Amniotic epithelial cell (primary cell): ENCODE measurements around the gene TNK1.

Source experiments
- DNase-seq: peaks from one replicate; pipeline ENCODE4 v3.0.0-alpha.2; 2010; ENCODE audit warnings: low read depth

The TNK1 gene

DNA sequence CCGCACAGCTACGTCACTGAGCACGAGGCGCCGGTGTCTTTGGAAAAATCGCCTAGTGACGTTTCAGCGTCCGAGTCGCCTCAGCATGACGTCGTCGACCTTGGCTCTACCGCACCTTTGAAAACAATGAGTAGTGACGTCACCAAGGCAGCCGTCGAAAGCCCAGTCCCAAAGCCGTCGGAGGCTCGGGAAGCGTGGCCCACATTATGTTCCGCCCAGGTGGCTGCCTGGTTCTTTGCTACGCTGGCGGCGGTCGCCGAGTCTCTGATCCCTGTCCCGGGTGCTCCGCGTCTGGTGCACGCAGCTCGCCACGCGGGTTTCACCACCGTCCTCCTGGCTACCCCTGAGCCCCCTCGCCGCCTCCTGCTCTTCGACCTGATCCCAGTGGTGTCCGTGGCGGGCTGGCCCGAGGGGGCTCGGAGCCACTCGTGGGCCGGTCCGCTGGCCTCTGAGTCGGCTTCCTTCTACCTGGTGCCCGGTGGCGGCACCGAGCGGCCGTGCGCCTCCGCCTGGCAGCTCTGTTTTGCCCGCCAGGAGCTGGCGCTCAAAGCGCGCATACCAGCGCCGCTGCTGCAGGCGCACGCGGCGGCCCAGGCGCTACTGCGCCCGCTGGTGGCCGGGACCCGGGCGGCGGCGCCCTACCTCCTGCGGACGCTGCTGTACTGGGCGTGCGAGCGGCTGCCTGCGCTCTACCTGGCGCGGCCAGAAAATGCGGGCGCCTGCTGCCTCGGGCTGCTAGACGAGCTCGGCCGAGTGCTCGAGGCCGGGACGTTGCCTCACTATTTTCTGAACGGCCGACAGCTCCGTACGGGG, 55.9 kb downstream of the TNK1 start:
- DNase-seq: peak; percentile 70

DNA sequence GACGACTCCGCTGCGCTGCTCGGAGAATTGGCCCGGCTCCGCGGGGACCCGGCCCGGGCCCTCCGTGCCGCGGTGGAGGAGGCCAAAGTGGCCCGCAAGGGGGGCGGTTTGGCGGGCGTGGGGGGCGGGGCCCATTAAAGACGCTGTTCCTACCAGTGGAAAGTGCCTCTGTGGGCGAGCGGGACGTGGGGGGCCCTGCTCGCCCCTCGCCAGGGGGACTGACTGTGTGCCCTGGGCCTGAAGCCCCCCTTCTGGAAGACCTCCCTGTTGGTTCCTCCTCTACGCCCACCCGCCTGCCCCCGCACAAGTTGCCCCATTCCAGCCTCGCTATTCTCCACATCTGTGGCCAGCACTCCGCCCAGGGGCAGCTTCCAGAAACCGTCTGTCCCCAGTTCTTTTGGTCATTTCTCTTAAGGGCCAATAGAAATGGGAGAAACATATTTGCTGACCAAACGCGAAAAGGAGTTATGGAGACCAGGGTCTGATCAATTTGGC, 56.5 kb downstream of the TNK1 start:
- no peak for DNase-seq

DNA sequence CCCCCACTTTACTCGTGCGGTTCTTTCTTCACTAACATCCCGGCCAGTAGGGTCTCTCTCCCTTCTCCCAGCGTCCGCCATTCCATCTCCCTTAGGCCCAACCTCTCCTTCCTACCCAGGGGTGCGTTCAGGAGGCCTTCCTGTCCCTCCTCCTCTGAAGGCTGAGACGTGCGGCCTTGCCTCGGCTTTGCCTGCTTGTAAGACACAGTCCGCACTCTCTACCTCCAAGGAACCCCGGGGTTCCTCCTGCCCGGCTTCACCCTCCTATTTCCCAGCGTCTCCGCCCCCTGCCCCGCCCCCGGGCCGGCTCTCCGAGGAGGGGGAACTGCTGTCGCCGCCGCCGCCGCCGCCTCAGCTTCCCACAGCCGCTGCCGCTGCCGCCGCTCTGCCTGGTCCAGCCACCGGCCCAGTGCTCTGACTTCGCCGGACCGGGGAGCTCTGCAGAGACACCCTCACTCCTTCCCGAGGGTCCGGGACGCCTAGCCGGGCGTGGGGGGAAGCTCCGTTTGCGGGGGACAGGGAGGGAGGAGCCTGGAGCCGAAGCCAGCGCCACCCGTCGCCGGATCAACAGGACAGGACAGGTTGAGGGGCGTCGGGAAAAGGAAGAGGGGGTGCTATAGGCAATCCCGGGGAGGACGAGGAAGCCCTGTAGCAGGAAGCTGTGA, 57.2 kb downstream of the TNK1 start:
- DNase-seq: no peak

DNA sequence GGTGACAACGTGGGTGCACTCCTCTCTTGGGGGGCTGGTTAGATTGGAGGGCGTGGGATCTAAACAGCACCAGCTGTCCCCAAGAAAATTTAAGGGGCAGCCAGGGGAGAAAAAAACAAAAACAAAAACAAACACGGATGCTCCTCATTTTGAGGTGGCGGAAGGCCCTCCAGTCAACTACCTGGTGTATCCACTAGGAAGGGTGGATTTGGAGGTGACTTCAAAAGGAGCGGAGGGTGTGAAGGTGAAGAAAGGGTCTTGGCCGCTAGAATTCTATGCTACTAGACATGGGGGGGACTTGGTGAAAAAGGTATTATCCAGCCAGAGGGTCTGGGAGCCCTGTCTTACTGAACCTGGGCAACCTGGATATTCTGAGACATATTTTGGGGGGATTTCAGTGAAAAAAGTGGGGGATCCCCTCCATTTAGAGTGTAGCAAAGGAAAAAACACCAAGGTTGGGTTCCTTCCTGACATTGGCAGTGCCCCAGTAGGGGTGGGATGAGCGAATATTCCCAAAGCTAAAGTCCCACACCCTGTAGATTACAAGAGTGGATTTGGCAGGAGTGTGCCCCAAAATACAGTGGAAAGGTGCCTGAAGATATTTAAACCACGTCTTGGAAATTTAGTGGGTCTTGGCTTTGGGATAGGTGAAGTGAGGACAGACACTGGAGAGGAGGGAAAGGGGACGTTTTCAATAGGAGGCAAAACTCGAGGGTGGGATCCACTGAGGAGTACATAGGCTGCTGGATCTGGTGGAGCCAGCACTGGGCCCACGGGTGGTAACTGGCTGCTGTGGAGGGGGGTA, 58.0 kb downstream of the TNK1 start:
- DNase-seq: no peak
